Measurements from ENCODE around the gene FBXW2. TPM values are rescaled to one million over a fixed set of nuclear protein-coding genes. Genes with fewer than 3 reads are reported as not detected.

The FBXW2 gene
- total and polyA plus RNA-seq, 2 experiments from 2014 or later: 23.7 to 45.5 TPM

GRCh38 chr9:120717176-120717575 lies 76.0 kb downstream of the FBXW2 start:
- WGBS, 2 experiments (ENCODE audit: low coverage in 1 of 2, low lambda C conversion rate in 2 of 2, missing lambda C conversion rate in 2 of 2): 56 to 74% methylated on average over 2 of the region's 2 CpGs
- in situ Hi-C loops (cut with MboI): no loop called here
- no peaks in the 10 kb centered on the region for H4K20me1 ChIP-seq (ENCODE audit: insufficient read depth)

GRCh38 chr9:120716483-120716882 lies 76.7 kb downstream of the FBXW2 start:
- H3F3A ChIP-seq (ENCODE audit: insufficient read depth): 0 out of 2 replicates have a peak, but pooled peaks cover 21% of the 10 kb centered on the region
- H2AFZ ChIP-seq: no peak overlapping the region
- H3K9me3 ChIP-seq (ENCODE audit: low read depth): no peaks in the 10 kb centered on the region
- no peak overlapping the region for H3K4me3 ChIP-seq
- in situ Hi-C loops (cut with MboI): no loop called here
- H3K36me3 ChIP-seq (ENCODE audit: low read depth): no peaks in the 10 kb centered on the region
- TF ChIP-seq EZH2 (IDR thresholded peaks at IDR 0.05; ENCODE audit: insufficient read depth, poor library complexity, severe bottlenecking) (no peak), EZH2phosphoT487 (IDR thresholded peaks at IDR 0.05; ENCODE audit: insufficient read depth, low read depth) (no peak)
- H4K20me1 ChIP-seq (ENCODE audit: insufficient read depth): no peaks in the 10 kb centered on the region
- H3K4me2 ChIP-seq (ENCODE audit: unreplicated experiment): no peak overlapping the region
- peaks cover 11% of the 10 kb centered on the region; the same call in 1 of the 2 replicates for H3K4me1 ChIP-seq (ENCODE audit: insufficient read depth)
- no peaks in the 10 kb centered on the region for H3K27me3 ChIP-seq (replicated peaks; ENCODE audit: insufficient read depth)
- no peak overlapping the region for H3K9ac ChIP-seq
- 92 to 93% methylated on average over 5 of the region's 5 CpGs for WGBS, 2 experiments (ENCODE audit: low coverage in 1 of 2, low lambda C conversion rate in 2 of 2, missing lambda C conversion rate in 2 of 2)
- no peaks in the 10 kb centered on the region for H3K9me2 ChIP-seq (ENCODE audit: insufficient read depth)
- no peak overlapping the region for H3K27ac ChIP-seq
- H3K79me2 ChIP-seq (ENCODE audit: insufficient read depth): no peaks in the 10 kb centered on the region
- DNase-seq: no peak

More at GRCh38 chr9:120717176-120717575, 76.0 kb downstream of the FBXW2 start:
- no peak for TF ChIP-seq EZH2 (IDR thresholded peaks at IDR 0.05; ENCODE audit: insufficient read depth, poor library complexity, severe bottlenecking)
- no peak for TF ChIP-seq EZH2phosphoT487 (IDR thresholded peaks at IDR 0.05; ENCODE audit: insufficient read depth, low read depth)
- 0 out of 2 replicates have a peak, but pooled peaks cover 21% of the 10 kb centered on the region for H3F3A ChIP-seq (ENCODE audit: insufficient read depth)
- H3K4me3 ChIP-seq: no peak overlapping the region
- no peaks in the 10 kb centered on the region for H3K9me2 ChIP-seq (ENCODE audit: insufficient read depth)
- no peak overlapping the region for H2AFZ ChIP-seq
- H3K36me3 ChIP-seq (ENCODE audit: low read depth): no peaks in the 10 kb centered on the region
- H3K27ac ChIP-seq: no peak overlapping the region
- H3K79me2 ChIP-seq (ENCODE audit: insufficient read depth): no peaks in the 10 kb centered on the region
- H3K9me3 ChIP-seq (ENCODE audit: low read depth): no peaks in the 10 kb centered on the region
- no peak overlapping the region for H3K4me2 ChIP-seq (ENCODE audit: unreplicated experiment)
- H3K27me3 ChIP-seq (replicated peaks; ENCODE audit: insufficient read depth): no peaks in the 10 kb centered on the region
- no peak overlapping the region for H3K9ac ChIP-seq
- DNase-seq: no peak
- H3K4me1 ChIP-seq (ENCODE audit: insufficient read depth): peaks cover 11% of the 10 kb centered on the region; the same call in 1 of the 2 replicates

GRCh38 chr9:120715389-120715924 lies 77.8 kb downstream of the FBXW2 start:
- in situ Hi-C loops (cut with MboI): no loop called here
- Histone ChIP-seq H3K27me3 (replicated peaks; ENCODE audit: insufficient read depth) (no peaks in the 10 kb centered on the region), H3K4me3 (peak overlapping the region; percentile 81), H3K4me2 (ENCODE audit: unreplicated experiment) (peak overlapping the region; percentile 70), H3K9me3 (ENCODE audit: low read depth) (no peaks in the 10 kb centered on the region), H3K79me2 (ENCODE audit: insufficient read depth) (no peaks in the 10 kb centered on the region), H3K9me2 (ENCODE audit: insufficient read depth) (no peaks in the 10 kb centered on the region), H4K20me1 (ENCODE audit: insufficient read depth) (no peaks in the 10 kb centered on the region), H3K9ac (peak overlapping the region; percentile 78), H3K27ac (peak overlapping the region; percentile 50), H3K36me3 (ENCODE audit: low read depth) (no peaks in the 10 kb centered on the region), H3F3A (ENCODE audit: insufficient read depth) (peaks cover 21% of the 10 kb centered on the region; the same call in 1 of the 2 replicates), H3K4me1 (ENCODE audit: insufficient read depth) (peaks cover 11% of the 10 kb centered on the region; the same call in 1 of the 2 replicates), H2AFZ (peak overlapping the region; percentile 94)
- TF ChIP-seq EZH2 (IDR thresholded peaks at IDR 0.05; ENCODE audit: insufficient read depth, poor library complexity, severe bottlenecking): no peak
- TF ChIP-seq EZH2phosphoT487 (IDR thresholded peaks at IDR 0.05; ENCODE audit: insufficient read depth, low read depth): no peak
- peak; percentile 89 for DNase-seq
- 7 to 15% methylated on average over 12 to 14 of the region's 14 CpGs for WGBS, 2 experiments (ENCODE audit: low coverage in 1 of 2, low lambda C conversion rate in 2 of 2, missing lambda C conversion rate in 2 of 2)

- Histone ChIP-seq H3K9me3 (ENCODE audit: low read depth) (no peaks in the 10 kb centered on the region), H3K4me3 (peak overlapping the region; percentile 81), H4K20me1 (ENCODE audit: insufficient read depth) (no peaks in the 10 kb centered on the region), H3K9ac (peak overlapping the region; percentile 78), H3K4me1 (ENCODE audit: insufficient read depth) (peaks cover 11% of the 10 kb centered on the region; the same call in 1 of the 2 replicates), H3K4me2 (ENCODE audit: unreplicated experiment) (peak overlapping the region; percentile 70), H3K79me2 (ENCODE audit: insufficient read depth) (no peaks in the 10 kb centered on the region), H3F3A (ENCODE audit: insufficient read depth) (peaks cover 21% of the 10 kb centered on the region; the same call in 1 of the 2 replicates), H3K9me2 (ENCODE audit: insufficient read depth) (no peaks in the 10 kb centered on the region), H3K27ac (peak overlapping the region; percentile 50), H3K36me3 (ENCODE audit: low read depth) (no peaks in the 10 kb centered on the region), H3K27me3 (replicated peaks; ENCODE audit: insufficient read depth) (no peaks in the 10 kb centered on the region), H2AFZ (peak overlapping the region; percentile 94)
- in situ Hi-C loops (cut with MboI): no loop called here
- no peak for TF ChIP-seq EZH2 (IDR thresholded peaks at IDR 0.05; ENCODE audit: insufficient read depth, poor library complexity, severe bottlenecking)
- TF ChIP-seq EZH2phosphoT487 (IDR thresholded peaks at IDR 0.05; ENCODE audit: insufficient read depth, low read depth): no peak
- no peak for DNase-seq
- 10 to 13% methylated on average over 21 to 25 of the region's 30 CpGs for WGBS, 2 experiments (ENCODE audit: low coverage in 1 of 2, low lambda C conversion rate in 2 of 2, missing lambda C conversion rate in 2 of 2)
Measured at GRCh38 chr9:120714846-120715388, 78.3 kb downstream of the FBXW2 start.

All from GM23248 (cell line).